Measurements from ENCODE around the gene SLC38A3. TPM values are rescaled to one million over a fixed set of nuclear protein-coding genes. Genes with fewer than 3 reads are reported as not detected.
A peak's percentile ranks its signal among the peaks of the same experiment; 100 is the strongest.

The SLC38A3 gene
- total RNA-seq, 1 donor from 2014 or later = not detected

DNA sequence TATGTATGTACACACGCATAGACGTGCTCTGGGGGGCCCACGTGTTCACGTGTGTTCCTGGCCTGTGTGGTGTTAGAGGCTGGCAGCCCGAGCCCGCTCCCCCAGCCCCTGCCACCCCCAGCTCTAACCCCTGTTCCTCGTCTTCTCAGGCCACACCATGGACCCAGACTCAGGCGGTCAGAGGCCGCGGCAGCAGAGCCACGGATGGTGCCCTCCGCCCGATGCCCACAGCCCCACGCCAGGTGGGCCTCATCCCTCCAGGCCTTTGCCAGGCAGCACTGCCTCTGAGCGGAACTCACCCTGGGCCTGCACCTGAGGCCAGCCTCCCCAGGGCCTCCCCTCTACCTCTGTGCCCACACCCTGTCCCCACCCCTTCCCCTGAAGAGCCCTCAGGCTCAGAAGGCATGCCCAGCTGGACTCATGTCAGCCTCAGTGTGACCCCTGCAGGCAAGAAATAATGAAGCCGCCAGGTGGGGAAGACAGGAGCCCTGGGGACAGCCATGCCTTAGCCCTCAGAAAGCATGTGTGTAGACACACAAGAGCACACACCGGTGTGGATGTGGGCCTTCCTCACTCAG, 30.0 kb upstream of the SLC38A3 start:
- Histone ChIP-seq H3K4me3 (no peak overlapping the region), H3K27ac (no peak overlapping the region), H3K4me1 (peaks cover 21% of the 10 kb centered on the region), H3K36me3 (peaks cover 21% of the 10 kb centered on the region), H3K27me3 (ENCODE audit: low read depth) (no peaks in the 10 kb centered on the region), H3K9me3 (no peaks in the 10 kb centered on the region)
- DNase-seq (no peak), ATAC-seq (peak; percentile 55 to 65)
- TF ChIP-seq, protein P1, sequence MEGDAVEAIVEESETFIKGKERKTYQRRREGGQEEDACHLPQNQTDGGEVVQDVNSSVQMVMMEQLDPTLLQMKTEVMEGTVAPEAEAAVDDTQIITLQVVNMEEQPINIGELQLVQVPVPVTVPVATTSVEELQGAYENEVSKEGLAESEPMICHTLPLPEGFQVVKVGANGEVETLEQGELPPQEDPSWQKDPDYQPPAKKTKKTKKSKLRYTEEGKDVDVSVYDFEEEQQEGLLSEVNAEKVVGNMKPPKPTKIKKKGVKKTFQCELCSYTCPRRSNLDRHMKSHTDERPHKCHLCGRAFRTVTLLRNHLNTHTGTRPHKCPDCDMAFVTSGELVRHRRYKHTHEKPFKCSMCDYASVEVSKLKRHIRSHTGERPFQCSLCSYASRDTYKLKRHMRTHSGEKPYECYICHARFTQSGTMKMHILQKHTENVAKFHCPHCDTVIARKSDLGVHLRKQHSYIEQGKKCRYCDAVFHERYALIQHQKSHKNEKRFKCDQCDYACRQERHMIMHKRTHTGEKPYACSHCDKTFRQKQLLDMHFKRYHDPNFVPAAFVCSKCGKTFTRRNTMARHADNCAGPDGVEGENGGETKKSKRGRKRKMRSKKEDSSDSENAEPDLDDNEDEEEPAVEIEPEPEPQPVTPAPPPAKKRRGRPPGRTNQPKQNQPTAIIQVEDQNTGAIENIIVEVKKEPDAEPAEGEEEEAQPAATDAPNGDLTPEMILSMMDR (IDR thresholded peaks at IDR 0.05) = no peak
- intact Hi-C loops (cut with DNase I) = no loop called here

DNA sequence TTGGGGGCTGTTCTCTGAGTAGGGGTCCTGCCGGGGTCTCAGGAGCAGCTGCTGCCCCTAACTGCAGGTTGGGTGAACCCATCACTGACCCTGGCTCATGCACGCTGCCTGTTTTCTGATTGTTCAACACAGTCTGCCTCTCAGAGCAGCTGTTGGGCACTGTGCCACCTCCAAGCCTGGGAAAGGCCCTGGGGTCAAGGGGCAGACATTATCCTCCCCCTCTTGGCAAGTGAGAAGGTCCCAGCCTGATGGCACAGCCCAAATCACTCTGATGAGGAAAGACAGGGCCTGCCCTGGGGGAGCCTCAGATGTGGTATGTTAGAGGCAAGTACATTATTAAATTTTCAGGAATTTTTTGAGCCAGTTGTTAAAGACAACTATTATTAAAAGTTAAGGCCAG, 27.7 kb upstream of the SLC38A3 start:
- intact Hi-C loops (cut with DNase I) = no loop called here
- H3K4me3 ChIP-seq = no peak overlapping the region
- H3K36me3 ChIP-seq = peaks cover 37% of the 10 kb centered on the region
- TF ChIP-seq, protein P1 (IDR thresholded peaks at IDR 0.05) = no peak
- H3K9me3 ChIP-seq = no peaks in the 10 kb centered on the region
- H3K27ac ChIP-seq = no peak overlapping the region
- ATAC-seq (no peak), DNase-seq (no peak)
- no peaks in the 10 kb centered on the region for H3K27me3 ChIP-seq (ENCODE audit: low read depth)
- H3K4me1 ChIP-seq = peaks cover 4% of the 10 kb centered on the region

DNA sequence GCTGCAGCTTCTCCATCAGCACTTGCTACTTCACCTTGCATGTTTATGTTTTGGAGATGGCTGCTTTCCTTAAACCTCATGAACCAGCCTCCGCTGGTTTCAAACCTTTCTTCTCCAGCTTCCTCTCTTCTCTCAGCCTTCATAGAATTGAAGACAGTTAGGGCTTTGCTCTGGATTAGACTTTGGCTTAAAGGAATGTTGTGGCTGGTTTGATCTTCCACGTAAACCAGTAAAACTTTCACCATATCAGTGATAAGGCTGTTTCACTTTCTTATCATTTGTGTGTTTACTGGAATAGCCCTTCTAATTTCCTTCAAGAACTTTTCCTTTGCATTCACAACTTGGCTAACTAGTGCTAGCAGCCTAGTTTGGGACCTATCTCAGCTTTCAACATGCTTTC, 25.4 kb upstream of the SLC38A3 start:
- TF ChIP-seq, protein P1 (IDR thresholded peaks at IDR 0.05) = no peak
- DNase-seq (no peak), ATAC-seq (no peak)
- no peak overlapping the region for H3K27ac ChIP-seq
- H3K4me1 ChIP-seq = no peaks in the 10 kb centered on the region
- no peak overlapping the region for H3K4me3 ChIP-seq
- H3K9me3 ChIP-seq = no peaks in the 10 kb centered on the region
- no peaks in the 10 kb centered on the region for H3K27me3 ChIP-seq (ENCODE audit: low read depth)
- intact Hi-C loops (cut with DNase I) = no loop called here
- peaks cover 39% of the 10 kb centered on the region for H3K36me3 ChIP-seq

DNA sequence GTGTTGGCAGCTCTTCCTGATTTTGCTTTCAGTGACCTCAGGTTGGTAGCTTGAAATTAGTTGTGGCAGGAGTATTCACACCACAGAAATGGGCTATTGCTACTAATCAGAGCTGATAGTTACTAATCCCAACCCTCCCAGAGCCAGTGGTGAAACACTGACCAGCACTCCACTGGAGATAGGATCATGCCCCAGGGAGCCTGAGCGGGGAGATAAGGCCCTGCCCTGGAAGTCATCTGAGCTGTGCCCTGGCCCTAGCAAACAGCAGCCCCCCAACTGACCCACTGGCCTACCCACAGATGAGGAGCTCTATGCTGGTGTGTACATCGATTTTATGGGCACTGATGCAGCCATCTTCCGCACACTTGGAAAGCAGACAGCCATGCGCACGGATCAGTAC, 23.1 kb upstream of the SLC38A3 start:
- no peak overlapping the region for H3K4me3 ChIP-seq
- no peaks in the 10 kb centered on the region for H3K4me1 ChIP-seq
- H3K27ac ChIP-seq = no peak overlapping the region
- ATAC-seq (no peak), DNase-seq (no peak)
- intact Hi-C loops (cut with DNase I) = no loop called here
- peaks cover 48% of the 10 kb centered on the region for H3K36me3 ChIP-seq
- H3K9me3 ChIP-seq = no peaks in the 10 kb centered on the region
- no peaks in the 10 kb centered on the region for H3K27me3 ChIP-seq (ENCODE audit: low read depth)
- TF ChIP-seq, protein P1 (IDR thresholded peaks at IDR 0.05) = no peak

DNA sequence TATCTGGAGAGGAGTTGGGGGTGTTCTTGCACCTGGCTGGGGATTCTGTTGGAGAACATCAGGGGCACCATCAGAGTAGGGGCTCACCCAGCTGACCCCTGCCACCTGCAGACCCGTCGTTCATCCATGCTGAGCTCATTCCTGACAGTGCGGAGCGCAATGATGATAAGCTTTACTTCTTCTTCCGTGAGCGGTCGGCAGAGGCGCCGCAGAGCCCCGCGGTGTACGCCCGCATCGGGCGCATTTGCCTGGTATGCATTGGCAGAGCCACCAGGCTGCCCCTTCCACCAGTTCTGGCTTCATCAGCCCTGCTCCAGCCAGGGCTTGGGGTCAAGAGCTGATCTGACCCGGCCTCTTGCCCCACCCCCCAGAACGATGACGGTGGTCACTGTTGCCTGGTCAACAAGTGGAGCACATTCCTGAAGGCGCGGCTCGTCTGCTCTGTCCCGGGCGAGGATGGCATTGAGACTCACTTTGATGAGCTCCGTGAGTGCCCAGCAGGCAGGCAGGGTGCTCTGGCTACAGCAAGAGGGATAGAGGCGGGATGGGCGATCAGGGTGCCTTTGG, 22.5 kb upstream of the SLC38A3 start:
- no peak for ATAC-seq
- H3K4me1 ChIP-seq = no peaks in the 10 kb centered on the region
- no peaks in the 10 kb centered on the region for H3K27me3 ChIP-seq (ENCODE audit: low read depth)
- intact Hi-C loops (cut with DNase I) = no loop called here
- TF ChIP-seq, protein P1 (IDR thresholded peaks at IDR 0.05) = no peak
- DNase-seq = no peak
- H3K9me3 ChIP-seq = no peaks in the 10 kb centered on the region
- peaks cover 48% of the 10 kb centered on the region for H3K36me3 ChIP-seq
- H3K27ac ChIP-seq = no peak overlapping the region
- H3K4me3 ChIP-seq = no peak overlapping the region
